Stimulated activated CD8-positive, alpha-beta memory T cell treated with anti-CD3 and anti-CD28 coated beads, Interleukin-15, amount 100 ng/mL, for 24 hours (primary cell): ENCODE measurements around the gene FBXO33.

ENCODE experiments used
- DNase-seq: peaks from one replicate; pipeline ENCODE4 v3.0.0-alpha.2; 2020; ENCODE audit warnings: low read depth

FBXO33 gene

GRCh38 chr14:39430762-39431415 is 1.3 kb downstream of the FBXO33 start:
- no peak for DNase-seq

DNA sequence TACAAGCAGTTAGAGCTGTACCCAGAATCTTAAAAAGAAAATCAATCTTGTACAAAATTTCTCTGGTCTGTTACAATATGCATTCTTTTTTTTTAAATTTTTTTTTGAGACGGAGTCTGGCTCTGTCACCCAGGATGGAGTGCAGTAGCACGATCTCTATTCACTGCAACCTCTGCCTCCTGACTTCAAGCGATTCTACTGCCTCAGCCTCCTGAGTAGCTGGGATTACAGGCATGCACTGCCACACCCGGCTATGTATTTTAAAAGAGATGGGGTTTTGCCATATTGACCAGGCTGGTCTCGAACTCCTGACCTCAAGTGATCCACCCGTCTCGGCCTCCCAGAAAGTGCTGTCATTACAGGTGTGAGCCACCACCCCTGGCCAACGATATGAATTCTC is 4.1 kb downstream of the FBXO33 start:
- DNase-seq: no peak

GRCh38 chr14:39426605-39427004 is 5.6 kb downstream of the FBXO33 start:
- DNase-seq: no peak

GRCh38 chr14:39425947-39426346 is 6.3 kb downstream of the FBXO33 start:
- no peak for DNase-seq

- no peak for DNase-seq
These were observed 8.4 kb downstream of the FBXO33 start for GRCh38 chr14:39423793-39424192.

DNA sequence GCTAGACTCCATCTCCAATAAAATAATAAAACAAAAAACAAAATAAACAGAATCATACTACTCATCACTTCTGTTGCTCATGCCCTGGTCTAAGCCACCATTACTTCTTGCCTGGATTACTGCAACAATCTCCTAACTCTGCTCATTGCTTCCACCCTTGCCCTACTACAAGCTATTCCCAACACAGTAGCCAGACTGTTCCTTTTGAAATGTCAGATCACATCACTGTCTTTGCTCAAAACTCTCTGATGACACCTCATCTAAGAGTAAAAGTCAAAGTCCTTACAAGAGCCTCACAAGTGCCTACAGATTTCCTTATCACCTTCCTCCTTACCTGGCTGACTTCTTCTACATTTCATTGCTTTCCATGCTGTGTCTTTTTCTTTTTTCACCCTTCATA is 10.0 kb downstream of the FBXO33 start:
- no peak for DNase-seq

DNA sequence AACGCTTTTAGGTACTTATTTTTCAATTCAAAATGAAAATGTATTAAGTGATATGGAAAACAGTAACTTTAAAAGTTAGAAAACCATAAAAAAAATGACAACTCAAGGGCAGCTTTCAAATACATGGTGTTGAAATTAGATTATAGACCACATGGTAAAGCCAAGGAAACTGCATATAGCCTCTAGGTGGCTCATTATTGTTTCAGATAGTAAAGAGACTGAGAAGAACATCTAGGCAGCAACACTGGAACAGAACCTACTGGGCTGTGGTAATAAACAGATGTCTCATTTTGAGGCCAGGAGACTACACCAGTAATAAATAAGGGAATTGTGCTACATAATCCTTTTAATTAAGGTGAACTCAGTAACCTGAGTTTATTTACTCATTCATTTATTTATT is 13.0 kb downstream of the FBXO33 start:
- no peak for DNase-seq

GRCh38 chr14:39417014-39417413 is 15.2 kb downstream of the FBXO33 start:
- no peak for DNase-seq

DNA sequence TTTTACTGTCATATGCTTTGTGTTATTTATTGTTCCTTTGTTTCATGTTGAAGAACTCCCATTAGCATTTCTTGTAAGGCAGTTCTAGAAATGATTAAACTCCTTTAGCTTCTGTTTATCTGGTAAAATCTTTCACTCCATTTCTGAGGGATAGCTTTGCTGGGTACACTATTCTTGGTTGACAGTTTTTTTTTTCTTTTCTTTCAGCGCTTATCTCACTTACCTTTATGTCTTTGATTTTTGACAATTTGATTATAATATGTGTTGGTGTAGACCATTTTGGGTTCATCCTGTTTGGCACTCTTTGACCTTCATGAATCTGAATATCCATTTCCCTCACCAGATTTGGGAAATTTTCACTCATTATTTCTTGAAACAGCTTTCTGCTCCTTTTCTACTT is 16.2 kb downstream of the FBXO33 start:
- DNase-seq: no peak

DNA sequence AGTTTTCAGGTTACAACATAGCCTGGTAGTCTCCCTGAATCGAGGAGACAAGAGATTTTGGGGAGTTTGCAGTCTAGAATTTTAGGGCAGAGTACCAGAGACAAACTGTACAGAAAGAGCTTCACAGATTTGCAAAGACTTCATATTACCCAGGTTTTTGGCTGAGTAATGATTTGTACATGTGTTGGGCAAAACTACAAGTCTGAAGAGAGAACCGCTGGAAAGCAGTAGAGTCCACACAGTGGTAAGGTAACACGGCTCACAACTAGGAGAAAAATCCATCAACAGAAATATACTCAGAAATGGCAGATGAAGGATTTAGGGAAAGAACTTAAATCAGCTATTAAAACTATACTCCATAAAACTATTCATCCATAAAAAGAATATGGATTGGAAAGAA is 25.7 kb downstream of the FBXO33 start:
- no peak for DNase-seq

- DNase-seq: no peak
These were observed 33.9 kb downstream of the FBXO33 start for GRCh38 chr14:39398382-39398781.

- no peak for DNase-seq
These were observed 35.8 kb downstream of the FBXO33 start for GRCh38 chr14:39396448-39396847.

DNA sequence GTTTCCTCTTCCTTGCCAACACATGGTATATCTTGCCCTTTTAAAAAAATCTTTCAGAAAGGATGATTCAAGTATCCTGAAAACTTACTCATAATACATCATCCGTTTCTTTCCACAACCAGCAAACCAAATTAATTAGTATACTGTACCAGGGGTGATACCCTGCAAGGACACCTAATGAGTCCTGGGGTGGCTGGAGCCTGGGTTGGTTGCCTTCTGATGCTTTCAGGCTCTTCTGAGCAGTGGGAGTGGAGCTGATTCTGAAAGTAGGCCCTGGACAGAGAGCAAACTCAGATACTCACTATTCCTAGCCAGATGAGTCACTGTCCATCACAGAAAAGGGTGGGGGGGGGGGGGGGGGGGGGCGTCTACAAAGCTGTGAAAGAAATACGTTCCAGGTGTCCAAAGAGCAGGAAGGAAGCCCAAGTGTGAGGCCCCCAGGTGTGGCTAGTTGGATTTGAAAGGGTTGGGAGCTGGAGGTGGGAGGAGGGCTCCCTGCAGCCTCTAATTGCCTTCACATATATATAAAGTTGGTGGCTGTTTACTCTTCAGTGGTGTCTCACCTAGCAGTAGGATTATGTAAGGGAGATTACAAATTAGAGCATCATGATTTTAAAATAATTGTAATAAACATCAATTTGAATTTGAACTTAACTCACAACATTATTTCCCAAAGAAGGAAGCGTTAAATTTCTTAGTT is 36.5 kb downstream of the FBXO33 start:
- no peak for DNase-seq

DNA sequence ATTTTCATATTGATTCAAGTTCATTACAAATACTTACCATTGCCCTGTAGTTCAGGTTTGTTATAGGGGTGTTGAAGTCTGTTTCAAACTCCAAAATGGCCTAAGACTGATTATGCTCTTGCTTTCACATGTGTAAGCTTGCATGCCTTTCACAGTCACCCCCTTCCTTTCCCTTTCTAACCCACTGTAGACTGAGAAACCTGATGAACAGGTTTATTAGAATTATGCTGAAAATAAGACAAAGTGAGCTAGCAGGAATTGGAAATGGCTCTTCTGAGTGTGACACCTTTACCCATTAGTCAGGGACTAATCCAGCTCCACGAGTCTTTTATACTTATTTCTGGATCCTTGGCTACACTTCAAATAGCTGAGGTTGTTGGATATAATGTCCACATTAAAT is 38.9 kb downstream of the FBXO33 start:
- no peak for DNase-seq

DNA sequence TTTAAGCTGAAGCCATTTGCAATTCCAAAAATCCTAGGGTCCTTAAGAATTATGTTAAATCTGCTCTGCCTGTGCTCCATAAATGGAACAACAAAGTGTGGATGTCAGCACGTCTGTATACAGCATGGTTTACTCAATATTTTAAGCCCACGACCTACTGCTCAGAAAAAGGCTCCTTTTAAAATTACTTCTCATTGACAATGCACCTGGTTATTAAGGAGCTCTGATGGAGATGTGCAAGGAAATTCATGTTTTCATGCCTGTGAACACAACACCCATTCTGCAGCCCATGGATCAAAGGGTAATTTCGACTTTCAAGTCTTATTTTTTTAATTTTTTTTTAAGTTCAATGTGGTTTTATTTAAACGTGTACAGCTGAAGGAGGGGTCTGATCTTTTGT is 48.1 kb downstream of the FBXO33 start:
- DNase-seq: no peak

GRCh38 chr14:39383741-39384140 is 48.5 kb downstream of the FBXO33 start:
- no peak for DNase-seq

DNA sequence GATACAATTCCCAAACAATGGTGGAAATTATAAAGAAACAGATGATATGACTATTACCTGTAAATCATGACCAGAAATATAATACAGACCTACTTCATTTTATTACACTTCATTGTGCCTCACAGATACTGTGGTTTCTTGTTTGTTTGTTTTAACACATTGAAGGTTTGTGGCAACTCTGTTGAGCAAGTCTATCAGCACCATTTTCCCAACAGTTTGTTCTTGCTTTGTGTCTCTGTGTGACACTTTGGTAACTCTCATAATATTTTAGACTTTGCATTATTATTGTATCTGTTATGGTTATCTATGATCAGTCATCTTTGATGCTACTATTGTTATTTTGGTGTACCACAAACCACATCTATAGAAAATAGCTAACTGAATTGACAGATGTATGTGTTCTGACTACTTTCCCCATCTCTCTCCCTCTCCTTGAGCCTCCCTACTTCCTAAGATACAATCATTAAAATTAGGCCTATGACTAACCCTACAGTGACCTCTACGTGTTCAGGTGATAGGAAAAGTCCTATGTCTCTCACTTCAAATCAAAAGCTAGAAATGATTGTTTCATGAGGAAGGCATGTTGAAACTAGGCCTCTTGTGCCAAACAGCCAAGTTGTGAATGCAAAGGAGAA is 49.1 kb downstream of the FBXO33 start:
- DNase-seq: no peak

GRCh38 chr14:39382463-39382862 is 49.8 kb downstream of the FBXO33 start:
- no peak for DNase-seq

- no peak for DNase-seq
These were observed 50.9 kb downstream of the FBXO33 start for GRCh38 chr14:39381366-39381765.

- no peak for DNase-seq
These were observed 55.4 kb downstream of the FBXO33 start for GRCh38 chr14:39376667-39377403.

DNA sequence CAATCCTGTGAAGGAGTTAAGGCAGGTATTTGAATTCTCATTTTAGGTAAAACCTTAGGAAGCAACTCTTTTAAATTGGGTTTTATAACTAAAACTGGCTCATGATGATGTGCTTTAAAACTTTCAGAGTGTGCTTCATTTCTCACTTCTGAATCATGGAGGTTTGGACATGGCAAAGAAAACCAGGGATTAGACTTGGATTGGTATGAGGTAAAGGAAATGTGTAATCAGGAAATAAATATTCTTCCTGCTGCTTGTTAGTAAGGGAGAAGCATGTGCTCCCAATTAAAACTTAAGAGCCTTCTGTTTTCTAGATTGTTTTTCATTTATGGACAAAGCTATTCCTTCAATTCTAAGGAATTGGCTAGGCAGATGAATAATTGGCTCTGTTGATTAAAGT is 57.4 kb downstream of the FBXO33 start:
- no peak for DNase-seq

GRCh38 chr14:39372656-39373055 is 59.6 kb downstream of the FBXO33 start:
- DNase-seq: no peak

- no peak for DNase-seq
These were observed 61.8 kb downstream of the FBXO33 start for GRCh38 chr14:39370415-39370814.
